Activated naive CD4-positive, alpha-beta T cell treated with anti-CD3 and anti-CD28 coated beads, Interleukin-2, amount 50 U/mL, for 24 hours (primary cell): Measurements from ENCODE around the gene LRRC61.
A peak's percentile ranks its signal among the peaks of the same experiment; 100 is the strongest.

Experiments
- H3K27ac Mint-ChIP-seq: one replicate; pipeline ENCODE4 v1.8.0; 2021; ENCODE audit warnings: mild to moderate bottlenecking, mixed read lengths
- H3K27me3 Mint-ChIP-seq: one replicate; pipeline ENCODE4 v1.8.0; 2021; ENCODE audit warnings: mixed read lengths
- H3K36me3 Mint-ChIP-seq: one replicate; pipeline ENCODE4 v1.8.0; 2021; ENCODE audit warnings: mixed read lengths
- H3K4me1 Mint-ChIP-seq: one replicate; pipeline ENCODE4 v1.8.0; 2021; ENCODE audit warnings: mixed read lengths
- H3K4me3 Mint-ChIP-seq: one replicate; pipeline ENCODE4 v1.8.0; 2021; ENCODE audit warnings: mild to moderate bottlenecking, mixed read lengths
- H3K9me3 Mint-ChIP-seq: one replicate; pipeline ENCODE4 v1.8.0; 2021; ENCODE audit warnings: mixed read lengths

Gene LRRC61

GRCh38 chr7:150321788-150322113 lies 1.4 kb upstream of the LRRC61 start:
- H3K4me3 Mint-ChIP-seq = peak overlapping the region; percentile 96
- H3K36me3 Mint-ChIP-seq = peaks cover 19% of the 10 kb centered on the region
- no peaks in the 10 kb centered on the region for H3K27me3 Mint-ChIP-seq
- peak overlapping the region; percentile 99 for H3K27ac Mint-ChIP-seq
- H3K4me1 Mint-ChIP-seq = peaks cover 50% of the 10 kb centered on the region
- no peaks in the 10 kb centered on the region for H3K9me3 Mint-ChIP-seq

GRCh38 chr7:150322114-150322832 lies 882 bp upstream of the LRRC61 start:
- peaks cover 54% of the 10 kb centered on the region for H3K4me1 Mint-ChIP-seq

GRCh38 chr7:150323682-150324372 lies 672 bp downstream of the LRRC61 start:
- Mint-ChIP-seq H3K4me3 (peak overlapping the region; percentile 98), H3K9me3 (no peaks in the 10 kb centered on the region), H3K27ac (peak overlapping the region; percentile 100), H3K4me1 (peaks cover 50% of the 10 kb centered on the region), H3K36me3 (peaks cover 21% of the 10 kb centered on the region), H3K27me3 (no peaks in the 10 kb centered on the region)

More at GRCh38 chr7:150322114-150322832, 882 bp upstream of the LRRC61 start:
- Mint-ChIP-seq H3K36me3 (peaks cover 22% of the 10 kb centered on the region), H3K27ac (peak overlapping the region; percentile 99), H3K27me3 (no peaks in the 10 kb centered on the region), H3K4me3 (peak overlapping the region; percentile 96), H3K9me3 (no peaks in the 10 kb centered on the region)

- no peaks in the 10 kb centered on the region for H3K9me3 Mint-ChIP-seq
- peaks cover 23% of the 10 kb centered on the region for H3K36me3 Mint-ChIP-seq
- H3K4me1 Mint-ChIP-seq = peaks cover 50% of the 10 kb centered on the region
- H3K4me3 Mint-ChIP-seq = peak overlapping the region; percentile 98
- H3K27ac Mint-ChIP-seq = peak overlapping the region; percentile 100
- no peaks in the 10 kb centered on the region for H3K27me3 Mint-ChIP-seq
These were observed 1.3 kb downstream of the LRRC61 start for GRCh38 chr7:150324373-150324961.

GRCh38 chr7:150325110-150325611 lies 2.0 kb downstream of the LRRC61 start:
- Mint-ChIP-seq H3K4me1 (peaks cover 46% of the 10 kb centered on the region), H3K9me3 (no peaks in the 10 kb centered on the region), H3K4me3 (peak overlapping the region; percentile 98), H3K36me3 (peaks cover 19% of the 10 kb centered on the region), H3K27me3 (no peaks in the 10 kb centered on the region), H3K27ac (peak overlapping the region; percentile 100)

GRCh38 chr7:150325901-150326300 lies 2.7 kb downstream of the LRRC61 start:
- H3K4me3 Mint-ChIP-seq = no peak overlapping the region
- no peaks in the 10 kb centered on the region for H3K9me3 Mint-ChIP-seq
- peaks cover 19% of the 10 kb centered on the region for H3K36me3 Mint-ChIP-seq
- peak overlapping the region; percentile 19 for H3K27ac Mint-ChIP-seq
- H3K4me1 Mint-ChIP-seq = peaks cover 42% of the 10 kb centered on the region
- H3K27me3 Mint-ChIP-seq = no peaks in the 10 kb centered on the region

- H3K27me3 Mint-ChIP-seq = no peaks in the 10 kb centered on the region
- no peak overlapping the region for H3K27ac Mint-ChIP-seq
- peaks cover 35% of the 10 kb centered on the region for H3K4me1 Mint-ChIP-seq
- no peak overlapping the region for H3K4me3 Mint-ChIP-seq
- no peaks in the 10 kb centered on the region for H3K9me3 Mint-ChIP-seq
- peaks cover 19% of the 10 kb centered on the region for H3K36me3 Mint-ChIP-seq
These were observed 3.6 kb downstream of the LRRC61 start for GRCh38 chr7:150326657-150327268.

- Mint-ChIP-seq H3K27me3 (no peaks in the 10 kb centered on the region), H3K9me3 (no peaks in the 10 kb centered on the region), H3K4me1 (peaks cover 29% of the 10 kb centered on the region), H3K36me3 (peaks cover 19% of the 10 kb centered on the region), H3K27ac (no peak overlapping the region), H3K4me3 (no peak overlapping the region)
These were observed 4.2 kb downstream of the LRRC61 start for GRCh38 chr7:150327308-150327707.

- no peak overlapping the region for H3K27ac Mint-ChIP-seq
- H3K27me3 Mint-ChIP-seq = no peaks in the 10 kb centered on the region
- H3K4me1 Mint-ChIP-seq = peaks cover 14% of the 10 kb centered on the region
- H3K9me3 Mint-ChIP-seq = no peaks in the 10 kb centered on the region
- no peak overlapping the region for H3K4me3 Mint-ChIP-seq
- H3K36me3 Mint-ChIP-seq = peaks cover 16% of the 10 kb centered on the region
These were observed 6.4 kb downstream of the LRRC61 start for GRCh38 chr7:150329331-150330120.

- H3K9me3 Mint-ChIP-seq = no peaks in the 10 kb centered on the region
- H3K27me3 Mint-ChIP-seq = no peaks in the 10 kb centered on the region
- H3K27ac Mint-ChIP-seq = no peak overlapping the region
- peaks cover 6% of the 10 kb centered on the region for H3K4me1 Mint-ChIP-seq
- no peak overlapping the region for H3K4me3 Mint-ChIP-seq
- peaks cover 12% of the 10 kb centered on the region for H3K36me3 Mint-ChIP-seq
These were observed 7.2 kb downstream of the LRRC61 start for GRCh38 chr7:150330211-150330885.

- Mint-ChIP-seq H3K4me3 (no peak overlapping the region), H3K27ac (no peak overlapping the region), H3K4me1 (no peaks in the 10 kb centered on the region), H3K9me3 (no peaks in the 10 kb centered on the region), H3K27me3 (no peaks in the 10 kb centered on the region), H3K36me3 (peaks cover 4% of the 10 kb centered on the region)
These were observed 9.9 kb downstream of the LRRC61 start for GRCh38 chr7:150332852-150333635.

GRCh38 chr7:150333659-150334058 lies 10.5 kb downstream of the LRRC61 start:
- Mint-ChIP-seq H3K36me3 (peaks cover 4% of the 10 kb centered on the region), H3K9me3 (no peaks in the 10 kb centered on the region), H3K4me1 (no peaks in the 10 kb centered on the region), H3K4me3 (no peak overlapping the region), H3K27ac (no peak overlapping the region), H3K27me3 (no peaks in the 10 kb centered on the region)

- Mint-ChIP-seq H3K9me3 (no peaks in the 10 kb centered on the region), H3K4me1 (no peaks in the 10 kb centered on the region), H3K27me3 (no peaks in the 10 kb centered on the region), H3K4me3 (no peak overlapping the region), H3K27ac (no peak overlapping the region), H3K36me3 (peaks cover 2% of the 10 kb centered on the region)
These were observed 11.0 kb downstream of the LRRC61 start for GRCh38 chr7:150334108-150334507.
